ENCODE measurements around the gene CEP120.

DNA sequence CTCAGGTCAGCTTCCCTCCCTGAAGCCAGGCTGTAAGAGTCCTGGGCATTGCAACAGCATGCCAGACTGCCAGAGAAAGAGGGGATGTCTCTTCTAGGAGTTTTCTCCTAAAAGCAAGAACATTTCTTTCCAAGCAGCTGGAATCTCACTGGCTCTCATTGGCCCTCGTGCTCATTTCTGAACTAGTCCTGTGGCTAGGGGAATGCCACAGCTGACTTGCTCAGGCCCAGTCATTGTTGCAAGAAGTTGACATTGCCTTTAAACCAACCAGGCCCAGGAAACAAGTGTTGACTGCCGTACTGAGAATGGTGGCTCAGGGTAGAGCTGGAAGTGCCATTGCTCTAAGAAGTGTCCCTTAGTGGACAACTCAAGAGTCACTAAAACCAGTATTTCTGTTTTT lies 15.0 kb upstream of the CEP120 start:
- TF ChIP-seq, protein P1, sequence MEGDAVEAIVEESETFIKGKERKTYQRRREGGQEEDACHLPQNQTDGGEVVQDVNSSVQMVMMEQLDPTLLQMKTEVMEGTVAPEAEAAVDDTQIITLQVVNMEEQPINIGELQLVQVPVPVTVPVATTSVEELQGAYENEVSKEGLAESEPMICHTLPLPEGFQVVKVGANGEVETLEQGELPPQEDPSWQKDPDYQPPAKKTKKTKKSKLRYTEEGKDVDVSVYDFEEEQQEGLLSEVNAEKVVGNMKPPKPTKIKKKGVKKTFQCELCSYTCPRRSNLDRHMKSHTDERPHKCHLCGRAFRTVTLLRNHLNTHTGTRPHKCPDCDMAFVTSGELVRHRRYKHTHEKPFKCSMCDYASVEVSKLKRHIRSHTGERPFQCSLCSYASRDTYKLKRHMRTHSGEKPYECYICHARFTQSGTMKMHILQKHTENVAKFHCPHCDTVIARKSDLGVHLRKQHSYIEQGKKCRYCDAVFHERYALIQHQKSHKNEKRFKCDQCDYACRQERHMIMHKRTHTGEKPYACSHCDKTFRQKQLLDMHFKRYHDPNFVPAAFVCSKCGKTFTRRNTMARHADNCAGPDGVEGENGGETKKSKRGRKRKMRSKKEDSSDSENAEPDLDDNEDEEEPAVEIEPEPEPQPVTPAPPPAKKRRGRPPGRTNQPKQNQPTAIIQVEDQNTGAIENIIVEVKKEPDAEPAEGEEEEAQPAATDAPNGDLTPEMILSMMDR (IDR thresholded peaks at IDR 0.05; ENCODE audit: insufficient read depth, low read length) = no peak
- TF ChIP-seq, protein P2, sequence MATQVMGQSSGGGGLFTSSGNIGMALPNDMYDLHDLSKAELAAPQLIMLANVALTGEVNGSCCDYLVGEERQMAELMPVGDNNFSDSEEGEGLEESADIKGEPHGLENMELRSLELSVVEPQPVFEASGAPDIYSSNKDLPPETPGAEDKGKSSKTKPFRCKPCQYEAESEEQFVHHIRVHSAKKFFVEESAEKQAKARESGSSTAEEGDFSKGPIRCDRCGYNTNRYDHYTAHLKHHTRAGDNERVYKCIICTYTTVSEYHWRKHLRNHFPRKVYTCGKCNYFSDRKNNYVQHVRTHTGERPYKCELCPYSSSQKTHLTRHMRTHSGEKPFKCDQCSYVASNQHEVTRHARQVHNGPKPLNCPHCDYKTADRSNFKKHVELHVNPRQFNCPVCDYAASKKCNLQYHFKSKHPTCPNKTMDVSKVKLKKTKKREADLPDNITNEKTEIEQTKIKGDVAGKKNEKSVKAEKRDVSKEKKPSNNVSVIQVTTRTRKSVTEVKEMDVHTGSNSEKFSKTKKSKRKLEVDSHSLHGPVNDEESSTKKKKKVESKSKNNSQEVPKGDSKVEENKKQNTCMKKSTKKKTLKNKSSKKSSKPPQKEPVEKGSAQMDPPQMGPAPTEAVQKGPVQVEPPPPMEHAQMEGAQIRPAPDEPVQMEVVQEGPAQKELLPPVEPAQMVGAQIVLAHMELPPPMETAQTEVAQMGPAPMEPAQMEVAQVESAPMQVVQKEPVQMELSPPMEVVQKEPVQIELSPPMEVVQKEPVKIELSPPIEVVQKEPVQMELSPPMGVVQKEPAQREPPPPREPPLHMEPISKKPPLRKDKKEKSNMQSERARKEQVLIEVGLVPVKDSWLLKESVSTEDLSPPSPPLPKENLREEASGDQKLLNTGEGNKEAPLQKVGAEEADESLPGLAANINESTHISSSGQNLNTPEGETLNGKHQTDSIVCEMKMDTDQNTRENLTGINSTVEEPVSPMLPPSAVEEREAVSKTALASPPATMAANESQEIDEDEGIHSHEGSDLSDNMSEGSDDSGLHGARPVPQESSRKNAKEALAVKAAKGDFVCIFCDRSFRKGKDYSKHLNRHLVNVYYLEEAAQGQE (IDR thresholded peaks at IDR 0.05; ENCODE audit: insufficient replicate concordance, low read depth) = no peak
- no peak for TF ChIP-seq SPI1 (IDR thresholded peaks at IDR 0.05; ENCODE audit: borderline replicate concordance, low read depth)
- no peak for TF ChIP-seq POLR2AphosphoS5 (IDR thresholded peaks at IDR 0.05; ENCODE audit: low read depth)
- no peak for TF ChIP-seq GABPA (IDR thresholded peaks at IDR 0.05; ENCODE audit: low read depth)

All from HL-60 (cell line).